Adrenal gland (tissue), 5 donors: ENCODE results near the gene TFF2.

Experiments used
- POLR2A ChIP-seq, 2 donors: fragments of 450-650 bp; IDR thresholded peaks; one replicate each; pipeline ENCODE4 v1.6.1; 2017; ENCODE audit warnings: antibody characterized with exemption in 2 of 2, mild to moderate bottlenecking in 2 of 2, moderate library complexity in 1 of 2
- TF ChIP-seq, protein P1 (sequence below), 6 experiments: fragments of 450-650 bp in 4 of 6; fragments of 200-600 bp in 2 of 6; sonication (generic) in 1 of 6; IDR thresholded peaks; 1 replicate in 5 of 6; 2 replicates in 1 of 6; pipeline versions ENCODE4 v1.5.1 to v1.8.0; 2016 to 2021; ENCODE audit warnings: antibody characterized with exemption in 6 of 6, mild to moderate bottlenecking in 2 of 6, moderate library complexity in 1 of 6
- donor health status: DM: no; HTN: no; CAD: no.

- TF ChIP-seq, protein P1, sequence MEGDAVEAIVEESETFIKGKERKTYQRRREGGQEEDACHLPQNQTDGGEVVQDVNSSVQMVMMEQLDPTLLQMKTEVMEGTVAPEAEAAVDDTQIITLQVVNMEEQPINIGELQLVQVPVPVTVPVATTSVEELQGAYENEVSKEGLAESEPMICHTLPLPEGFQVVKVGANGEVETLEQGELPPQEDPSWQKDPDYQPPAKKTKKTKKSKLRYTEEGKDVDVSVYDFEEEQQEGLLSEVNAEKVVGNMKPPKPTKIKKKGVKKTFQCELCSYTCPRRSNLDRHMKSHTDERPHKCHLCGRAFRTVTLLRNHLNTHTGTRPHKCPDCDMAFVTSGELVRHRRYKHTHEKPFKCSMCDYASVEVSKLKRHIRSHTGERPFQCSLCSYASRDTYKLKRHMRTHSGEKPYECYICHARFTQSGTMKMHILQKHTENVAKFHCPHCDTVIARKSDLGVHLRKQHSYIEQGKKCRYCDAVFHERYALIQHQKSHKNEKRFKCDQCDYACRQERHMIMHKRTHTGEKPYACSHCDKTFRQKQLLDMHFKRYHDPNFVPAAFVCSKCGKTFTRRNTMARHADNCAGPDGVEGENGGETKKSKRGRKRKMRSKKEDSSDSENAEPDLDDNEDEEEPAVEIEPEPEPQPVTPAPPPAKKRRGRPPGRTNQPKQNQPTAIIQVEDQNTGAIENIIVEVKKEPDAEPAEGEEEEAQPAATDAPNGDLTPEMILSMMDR (IDR thresholded peaks at IDR 0.05), result no peak
- no peak for TF ChIP-seq POLR2A (IDR thresholded peaks at IDR 0.05)
Observed at GRCh38 chr21:42373908-42374455, 23.2 kb upstream of the TFF2 start.
